AML-193 (cell line): Measurements from ENCODE around the gene DHRS4L2.
"Not testable (repeated sequence)": the region's sequence is repeated elsewhere in the genome, so short reads cannot be mapped to it uniquely, and the experiment has no call there.

Source experiments
- DNase-seq, 2 experiments: peaks; one replicate each; lab custom pipeline; 2025; lab: John Stamatoyannopoulos, UW

DHRS4L2 gene

GRCh38 chr14:24018978-24019377 lies 30.2 kb downstream of the DHRS4L2 start:
- not testable (repeated sequence) for DNase-seq

- DNase-seq = not testable (repeated sequence)
Observed at GRCh38 chr14:24019944-24020343, 31.2 kb downstream of the DHRS4L2 start.

GRCh38 chr14:24020520-24020919 lies 31.8 kb downstream of the DHRS4L2 start:
- DNase-seq = not testable (repeated sequence)

GRCh38 chr14:24024939-24025418 lies 36.2 kb downstream of the DHRS4L2 start:
- not testable (repeated sequence) for DNase-seq

GRCh38 chr14:24029687-24030086 lies 41.0 kb downstream of the DHRS4L2 start:
- DNase-seq = not testable (repeated sequence)

- DNase-seq = not testable (repeated sequence)
Observed at GRCh38 chr14:24031331-24031730, 42.6 kb downstream of the DHRS4L2 start.

GRCh38 chr14:24032727-24033418 lies 44.1 kb downstream of the DHRS4L2 start:
- peak; percentile 81 to 85 for DNase-seq

- DNase-seq = not testable (repeated sequence)
Observed at GRCh38 chr14:24035769-24036168, 47.0 kb downstream of the DHRS4L2 start.

GRCh38 chr14:24036169-24036962 lies 47.6 kb downstream of the DHRS4L2 start:
- DNase-seq = peak; percentile 52 to 58

- peak in 1 of 2 experiments; percentile 33 for DNase-seq
Observed at GRCh38 chr14:24036963-24037657, 48.4 kb downstream of the DHRS4L2 start.

- DNase-seq = no peak
Observed at GRCh38 chr14:24037658-24038037, 48.9 kb downstream of the DHRS4L2 start.

- no peak for DNase-seq
Observed at GRCh38 chr14:24038686-24039085, 50.0 kb downstream of the DHRS4L2 start.

- no peak for DNase-seq
Observed at GRCh38 chr14:24040692-24041091, 52.0 kb downstream of the DHRS4L2 start.

- DNase-seq = no peak
Observed at GRCh38 chr14:24042746-24043145, 54.0 kb downstream of the DHRS4L2 start.

- DNase-seq = peak; percentile 9 to 25
Observed at GRCh38 chr14:24049002-24049401, 60.3 kb downstream of the DHRS4L2 start.

- not testable (repeated sequence) for DNase-seq
Observed at GRCh38 chr14:24050753-24051152, 62.0 kb downstream of the DHRS4L2 start.

GRCh38 chr14:24051176-24051788 lies 62.6 kb downstream of the DHRS4L2 start:
- no peak for DNase-seq

- peak; percentile 12 to 25 for DNase-seq
Observed at GRCh38 chr14:24051789-24052655, 63.3 kb downstream of the DHRS4L2 start, which contains the start of gene CARMIL3. CARMIL3 (plus strand) TSS chr14:24052009; CDS start chr14:24052154, 145 bp downstream.

- DNase-seq = no peak
Observed at GRCh38 chr14:24052656-24053547, 64.2 kb downstream of the DHRS4L2 start.
